ENCODE results near the gene FANCL.

DNA sequence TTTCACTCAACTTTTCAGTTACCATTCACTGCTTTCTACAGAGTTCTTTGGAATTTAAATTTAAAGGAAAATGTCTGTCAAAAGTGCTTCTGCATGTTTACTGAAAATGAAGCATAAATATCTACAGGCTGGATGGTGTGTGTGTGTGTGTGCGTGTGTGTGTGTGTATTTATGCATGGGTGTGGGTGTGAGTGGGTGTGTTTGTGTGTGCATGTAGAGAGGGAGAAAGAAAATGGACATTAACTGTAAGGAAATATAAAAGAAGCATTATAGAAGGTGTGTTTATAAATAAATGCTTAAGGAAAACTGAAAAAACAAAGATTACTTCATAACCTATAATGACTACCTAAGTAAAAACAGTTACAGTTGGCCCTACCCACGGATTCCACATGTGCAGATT is 43.2 kb downstream of the FANCL start:
- no peak for TF ChIP-seq POLR2A (IDR thresholded peaks at IDR 0.05; ENCODE audit: low read length)
- no peak for TF ChIP-seq GATA1 (IDR thresholded peaks at IDR 0.05; ENCODE audit: low read depth, low read length)
